KMS-11 (cell line): ENCODE results near the gene NCKAP5.

ENCODE experiments used
- H2AFZ ChIP-seq: fragments of 200-600 bp; sonication (generic); 2 replicates; pipeline ENCODE4 v1.6.1; 2016; ENCODE audit warnings: antibody characterized with exemption, mixed run types, low read depth
- H3K27ac ChIP-seq: fragments of 200-600 bp; sonication (generic); 2 replicates; pipeline ENCODE4 v1.6.1; 2016; ENCODE audit warnings: mild to moderate bottlenecking, mixed run types
- H3K27me3 ChIP-seq: fragments of 200-600 bp; sonication (generic); 2 replicates; pipeline ENCODE4 v1.6.1; 2017; ENCODE audit warnings: mild to moderate bottlenecking, low read depth, mixed run types, moderate library complexity; ENCODE audit not compliant: insufficient read depth
- H3K36me3 ChIP-seq: fragments of 200-600 bp; sonication (generic); 2 replicates; pipeline ENCODE4 v1.6.1; 2017; ENCODE audit warnings: mild to moderate bottlenecking, mixed run types; ENCODE audit not compliant: insufficient read depth
- H3K4me1 ChIP-seq: fragments of 200-600 bp; sonication (generic); 2 replicates; pipeline ENCODE4 v1.6.1; 2016; ENCODE audit warnings: mild to moderate bottlenecking, low read depth, mixed run types; ENCODE audit not compliant: poor library complexity, severe bottlenecking
- H3K4me2 ChIP-seq: fragments of 200-600 bp; sonication (generic); 2 replicates; pipeline ENCODE4 v1.7.0; 2016; ENCODE audit warnings: mild to moderate bottlenecking, mixed run types
- H3K4me3 ChIP-seq: fragments of 200-600 bp; sonication (generic); IDR thresholded peaks from 2 replicates; pipeline ENCODE4 v1.6.1; 2017; ENCODE audit warnings: low read depth, low read length, mixed read lengths; ENCODE audit not compliant: insufficient read depth
- H3K79me2 ChIP-seq: fragments of 200-600 bp; sonication (generic); 2 replicates; pipeline ENCODE4 v1.6.1; 2016; ENCODE audit warnings: low read depth, mixed run types; ENCODE audit not compliant: insufficient read depth
- H3K9ac ChIP-seq: fragments of 200-600 bp; sonication (generic); 2 replicates; pipeline ENCODE4 v1.6.1; 2016; ENCODE audit warnings: mild to moderate bottlenecking, mixed run types
- H4K20me1 ChIP-seq: fragments of 200-600 bp; sonication (generic); 2 replicates; pipeline ENCODE4 v1.6.1; 2016; ENCODE audit warnings: mild to moderate bottlenecking, mixed run types; ENCODE audit not compliant: insufficient read depth
- TF ChIP-seq, protein P1 (sequence below): fragments of 200-600 bp; sonication (generic); conservative IDR thresholded peaks from 2 replicates; pipeline ENCODE4 v1.6.1; 2017; ENCODE audit warnings: low read depth, mild to moderate bottlenecking, antibody characterized with exemption, low read length, moderate library complexity, mixed read lengths

NCKAP5 gene

GRCh38 chr2:133486771-133487191 lies 81.5 kb downstream of the NCKAP5 start:
- Histone ChIP-seq H3K9ac (no peak overlapping the region), H3K27me3 (no peaks in the 10 kb centered on the region), H3K79me2 (no peaks in the 10 kb centered on the region), H3K4me1 (no peaks in the 10 kb centered on the region), H3K27ac (no peak overlapping the region), H4K20me1 (no peaks in the 10 kb centered on the region), H3K36me3 (no peaks in the 10 kb centered on the region), H3K4me3 (no peak overlapping the region), H2AFZ (no peak overlapping the region), H3K4me2 (no peak overlapping the region)
- TF ChIP-seq, protein P1, sequence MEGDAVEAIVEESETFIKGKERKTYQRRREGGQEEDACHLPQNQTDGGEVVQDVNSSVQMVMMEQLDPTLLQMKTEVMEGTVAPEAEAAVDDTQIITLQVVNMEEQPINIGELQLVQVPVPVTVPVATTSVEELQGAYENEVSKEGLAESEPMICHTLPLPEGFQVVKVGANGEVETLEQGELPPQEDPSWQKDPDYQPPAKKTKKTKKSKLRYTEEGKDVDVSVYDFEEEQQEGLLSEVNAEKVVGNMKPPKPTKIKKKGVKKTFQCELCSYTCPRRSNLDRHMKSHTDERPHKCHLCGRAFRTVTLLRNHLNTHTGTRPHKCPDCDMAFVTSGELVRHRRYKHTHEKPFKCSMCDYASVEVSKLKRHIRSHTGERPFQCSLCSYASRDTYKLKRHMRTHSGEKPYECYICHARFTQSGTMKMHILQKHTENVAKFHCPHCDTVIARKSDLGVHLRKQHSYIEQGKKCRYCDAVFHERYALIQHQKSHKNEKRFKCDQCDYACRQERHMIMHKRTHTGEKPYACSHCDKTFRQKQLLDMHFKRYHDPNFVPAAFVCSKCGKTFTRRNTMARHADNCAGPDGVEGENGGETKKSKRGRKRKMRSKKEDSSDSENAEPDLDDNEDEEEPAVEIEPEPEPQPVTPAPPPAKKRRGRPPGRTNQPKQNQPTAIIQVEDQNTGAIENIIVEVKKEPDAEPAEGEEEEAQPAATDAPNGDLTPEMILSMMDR = no peak

DNA sequence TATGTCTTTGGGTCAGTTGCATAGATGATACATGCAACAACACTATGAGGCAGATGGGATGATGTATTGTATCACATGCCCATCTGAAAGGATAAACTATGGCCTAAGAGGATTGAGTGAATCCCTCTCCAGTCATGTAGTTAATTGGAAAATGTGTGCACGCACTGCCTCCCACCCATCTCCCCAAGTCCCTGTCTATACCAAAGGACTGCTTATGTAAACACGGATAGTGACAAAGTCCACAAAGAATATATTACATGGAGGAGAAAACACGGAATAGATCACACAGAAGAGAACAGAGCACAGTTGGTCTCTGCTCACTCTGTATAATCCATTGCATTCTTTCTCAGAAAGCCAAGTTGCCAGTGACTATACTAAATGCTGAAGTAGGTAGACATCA lies 82.4 kb downstream of the NCKAP5 start:
- Histone ChIP-seq H3K27ac (no peak overlapping the region), H3K4me1 (no peaks in the 10 kb centered on the region), H3K4me3 (no peak overlapping the region), H3K27me3 (no peaks in the 10 kb centered on the region), H4K20me1 (no peaks in the 10 kb centered on the region), H3K4me2 (no peak overlapping the region), H3K9ac (no peak overlapping the region), H3K36me3 (no peaks in the 10 kb centered on the region), H2AFZ (no peak overlapping the region), H3K79me2 (no peaks in the 10 kb centered on the region)
- TF ChIP-seq, protein P1 = no peak

DNA sequence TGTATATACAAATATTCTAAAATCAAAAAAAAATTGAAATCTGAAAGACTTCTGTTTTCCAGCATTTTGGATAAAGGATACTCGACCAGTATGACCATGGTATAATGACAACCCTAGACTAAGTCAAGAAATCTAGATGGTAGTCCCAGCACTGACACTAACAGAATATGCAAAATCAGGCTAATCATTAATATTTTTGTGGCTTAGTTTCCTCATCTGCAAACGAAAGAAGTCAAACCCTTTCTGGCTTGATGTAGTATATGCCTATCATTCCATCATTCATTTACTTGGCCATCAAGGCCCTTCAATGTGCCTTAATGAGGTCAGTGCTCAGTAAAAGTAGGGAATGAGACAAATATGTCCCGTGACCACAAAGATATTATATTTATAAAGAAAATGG lies 83.5 kb downstream of the NCKAP5 start:
- Histone ChIP-seq H3K4me1 (no peaks in the 10 kb centered on the region), H3K4me2 (no peak overlapping the region), H3K27me3 (no peaks in the 10 kb centered on the region), H3K27ac (no peak overlapping the region), H3K36me3 (no peaks in the 10 kb centered on the region), H4K20me1 (no peaks in the 10 kb centered on the region), H2AFZ (no peak overlapping the region), H3K79me2 (no peaks in the 10 kb centered on the region), H3K9ac (no peak overlapping the region), H3K4me3 (no peak overlapping the region)
- TF ChIP-seq, protein P1 = no peak

DNA sequence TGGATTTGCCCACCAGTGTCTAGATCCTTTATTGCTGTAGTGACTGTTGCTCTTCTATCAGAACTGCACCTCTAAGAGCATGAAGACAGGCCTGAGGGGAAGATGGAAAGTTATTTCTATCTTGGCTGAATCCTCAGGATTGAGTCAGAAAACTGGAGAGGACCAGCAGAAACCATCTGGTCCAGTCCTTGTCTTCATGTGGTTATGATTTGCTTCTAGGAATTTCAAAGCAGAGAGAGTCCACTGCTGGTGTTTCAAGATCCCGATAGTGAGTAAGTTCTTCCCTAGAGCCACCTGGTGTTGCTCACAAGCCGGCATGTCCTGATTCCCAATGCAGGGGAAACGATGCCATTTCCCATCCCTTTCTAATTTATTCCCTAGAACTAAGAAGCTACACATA lies 84.2 kb downstream of the NCKAP5 start:
- H3K9ac ChIP-seq = no peak overlapping the region
- H3K4me2 ChIP-seq = no peak overlapping the region
- no peaks in the 10 kb centered on the region for H3K79me2 ChIP-seq
- H2AFZ ChIP-seq = no peak overlapping the region
- no peak overlapping the region for H3K4me3 ChIP-seq
- no peaks in the 10 kb centered on the region for H3K27me3 ChIP-seq
- no peak overlapping the region for H3K27ac ChIP-seq
- H4K20me1 ChIP-seq = no peaks in the 10 kb centered on the region
- no peaks in the 10 kb centered on the region for H3K4me1 ChIP-seq
- TF ChIP-seq, protein P1 = no peak
- no peaks in the 10 kb centered on the region for H3K36me3 ChIP-seq
